ENCODE results near the gene RERE. TPM values are rescaled to one million over a fixed set of nuclear protein-coding genes. Genes with fewer than 3 reads are reported as not detected.

The RERE gene
- total RNA-seq, 1 experiment from 2014 or later: 161 TPM

DNA sequence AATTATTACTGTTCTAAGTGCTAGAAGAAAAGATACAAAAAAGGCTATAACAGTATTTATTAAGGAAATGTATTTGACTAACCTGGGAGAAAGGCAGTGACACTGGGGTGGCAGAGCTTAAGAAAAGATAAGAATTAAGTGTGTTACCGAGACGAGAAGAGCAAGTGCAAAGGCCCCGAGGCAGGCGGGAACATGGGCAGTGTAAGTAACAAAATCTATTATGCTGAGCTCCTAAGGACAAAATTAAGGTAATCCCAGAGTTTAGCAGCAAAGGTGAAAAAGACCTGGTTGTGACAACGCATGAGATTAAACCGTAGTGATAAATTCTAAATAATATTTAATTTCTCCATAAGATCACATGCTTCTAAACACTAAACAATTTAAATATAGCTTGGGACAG, 167.6 kb downstream of the RERE start:
- Mint-ChIP-seq H3K27ac (no peak overlapping the region), H3K4me1 (peaks cover 63% of the 10 kb centered on the region), H3K9me3 (no peaks in the 10 kb centered on the region), H3K27me3 (ENCODE audit: low read depth) (no peaks in the 10 kb centered on the region), H3K36me3 (peaks cover 11% of the 10 kb centered on the region), H3K4me3 (no peak overlapping the region)
- ChIA-PET POLR2A (no interaction called here), CTCF (no interaction called here)
- ATAC-seq (no peak), DNase-seq (ENCODE audit: low spot score) (no peak)
- TF ChIP-seq ZNF121 (CRISPR knock-in tag; IDR thresholded peaks at IDR 0.05) (no peak), MYBL2 (CRISPR knock-in tag; IDR thresholded peaks at IDR 0.05) (no peak), FOXJ3 (CRISPR knock-in tag; IDR thresholded peaks at IDR 0.05; ENCODE audit: borderline replicate concordance) (no peak), E2F4 (CRISPR knock-in tag; IDR thresholded peaks at IDR 0.05; ENCODE audit: borderline replicate concordance, low read depth) (no peak), KAT7 (CRISPR knock-in tag; IDR thresholded peaks at IDR 0.05; ENCODE audit: borderline replicate concordance) (no peak), CBFB (CRISPR knock-in tag; IDR thresholded peaks at IDR 0.05; ENCODE audit: low read depth) (no peak), TEAD4 (CRISPR knock-in tag; IDR thresholded peaks at IDR 0.05) (no peak), HMGA2 (CRISPR knock-in tag; IDR thresholded peaks at IDR 0.05) (no peak), ZNF232 (CRISPR knock-in tag; IDR thresholded peaks at IDR 0.05) (no peak), JUN (CRISPR knock-in tag; IDR thresholded peaks at IDR 0.05) (no peak), FOXP4 (CRISPR knock-in tag; IDR thresholded peaks at IDR 0.05) (no peak), ZNF416 (CRISPR knock-in tag; IDR thresholded peaks at IDR 0.05) (no peak), OVOL2 (CRISPR knock-in tag; IDR thresholded peaks at IDR 0.05; ENCODE audit: borderline replicate concordance) (no peak), FOXP1 (CRISPR knock-in tag; IDR thresholded peaks at IDR 0.05; ENCODE audit: borderline replicate concordance) (no peak), PRDM15 (CRISPR knock-in tag; IDR thresholded peaks at IDR 0.05) (no peak), ESRRA (CRISPR knock-in tag; IDR thresholded peaks at IDR 0.05; ENCODE audit: borderline replicate concordance) (no peak), TCF7 (CRISPR knock-in tag; IDR thresholded peaks at IDR 0.05; ENCODE audit: low read depth) (no peak)
- TF ChIP-seq, protein P1, sequence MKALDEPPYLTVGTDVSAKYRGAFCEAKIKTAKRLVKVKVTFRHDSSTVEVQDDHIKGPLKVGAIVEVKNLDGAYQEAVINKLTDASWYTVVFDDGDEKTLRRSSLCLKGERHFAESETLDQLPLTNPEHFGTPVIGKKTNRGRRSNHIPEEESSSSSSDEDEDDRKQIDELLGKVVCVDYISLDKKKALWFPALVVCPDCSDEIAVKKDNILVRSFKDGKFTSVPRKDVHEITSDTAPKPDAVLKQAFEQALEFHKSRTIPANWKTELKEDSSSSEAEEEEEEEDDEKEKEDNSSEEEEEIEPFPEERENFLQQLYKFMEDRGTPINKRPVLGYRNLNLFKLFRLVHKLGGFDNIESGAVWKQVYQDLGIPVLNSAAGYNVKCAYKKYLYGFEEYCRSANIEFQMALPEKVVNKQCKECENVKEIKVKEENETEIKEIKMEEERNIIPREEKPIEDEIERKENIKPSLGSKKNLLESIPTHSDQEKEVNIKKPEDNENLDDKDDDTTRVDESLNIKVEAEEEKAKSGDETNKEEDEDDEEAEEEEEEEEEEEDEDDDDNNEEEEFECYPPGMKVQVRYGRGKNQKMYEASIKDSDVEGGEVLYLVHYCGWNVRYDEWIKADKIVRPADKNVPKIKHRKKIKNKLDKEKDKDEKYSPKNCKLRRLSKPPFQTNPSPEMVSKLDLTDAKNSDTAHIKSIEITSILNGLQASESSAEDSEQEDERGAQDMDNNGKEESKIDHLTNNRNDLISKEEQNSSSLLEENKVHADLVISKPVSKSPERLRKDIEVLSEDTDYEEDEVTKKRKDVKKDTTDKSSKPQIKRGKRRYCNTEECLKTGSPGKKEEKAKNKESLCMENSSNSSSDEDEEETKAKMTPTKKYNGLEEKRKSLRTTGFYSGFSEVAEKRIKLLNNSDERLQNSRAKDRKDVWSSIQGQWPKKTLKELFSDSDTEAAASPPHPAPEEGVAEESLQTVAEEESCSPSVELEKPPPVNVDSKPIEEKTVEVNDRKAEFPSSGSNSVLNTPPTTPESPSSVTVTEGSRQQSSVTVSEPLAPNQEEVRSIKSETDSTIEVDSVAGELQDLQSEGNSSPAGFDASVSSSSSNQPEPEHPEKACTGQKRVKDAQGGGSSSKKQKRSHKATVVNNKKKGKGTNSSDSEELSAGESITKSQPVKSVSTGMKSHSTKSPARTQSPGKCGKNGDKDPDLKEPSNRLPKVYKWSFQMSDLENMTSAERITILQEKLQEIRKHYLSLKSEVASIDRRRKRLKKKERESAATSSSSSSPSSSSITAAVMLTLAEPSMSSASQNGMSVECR (CRISPR knock-in tag; IDR thresholded peaks at IDR 0.05; ENCODE audit: borderline replicate concordance): no peak
- TF ChIP-seq, protein P2, sequence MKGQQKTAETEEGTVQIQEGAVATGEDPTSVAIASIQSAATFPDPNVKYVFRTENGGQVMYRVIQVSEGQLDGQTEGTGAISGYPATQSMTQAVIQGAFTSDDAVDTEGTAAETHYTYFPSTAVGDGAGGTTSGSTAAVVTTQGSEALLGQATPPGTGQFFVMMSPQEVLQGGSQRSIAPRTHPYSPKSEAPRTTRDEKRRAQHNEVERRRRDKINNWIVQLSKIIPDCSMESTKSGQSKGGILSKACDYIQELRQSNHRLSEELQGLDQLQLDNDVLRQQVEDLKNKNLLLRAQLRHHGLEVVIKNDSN (CRISPR knock-in tag; IDR thresholded peaks at IDR 0.05): no peak
- TF ChIP-seq, protein P3, sequence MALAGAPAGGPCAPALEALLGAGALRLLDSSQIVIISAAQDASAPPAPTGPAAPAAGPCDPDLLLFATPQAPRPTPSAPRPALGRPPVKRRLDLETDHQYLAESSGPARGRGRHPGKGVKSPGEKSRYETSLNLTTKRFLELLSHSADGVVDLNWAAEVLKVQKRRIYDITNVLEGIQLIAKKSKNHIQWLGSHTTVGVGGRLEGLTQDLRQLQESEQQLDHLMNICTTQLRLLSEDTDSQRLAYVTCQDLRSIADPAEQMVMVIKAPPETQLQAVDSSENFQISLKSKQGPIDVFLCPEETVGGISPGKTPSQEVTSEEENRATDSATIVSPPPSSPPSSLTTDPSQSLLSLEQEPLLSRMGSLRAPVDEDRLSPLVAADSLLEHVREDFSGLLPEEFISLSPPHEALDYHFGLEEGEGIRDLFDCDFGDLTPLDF (CRISPR knock-in tag; IDR thresholded peaks at IDR 0.05): no peak

All from WTC11 (cell line).